HG03175 (cell line): ENCODE results near the gene SLC38A9.

ENCODE experiments used
- ATAC-seq: cut with Tn5 transposase; IDR thresholded peaks from one replicate; pipeline ENCODE4 v1.9.1; 2021; ENCODE audit warnings: mild to moderate bottlenecking, moderate library complexity; ENCODE audit not compliant: unreplicated experiment

Gene SLC38A9

GRCh38 chr5:55584398-55585205, 127.5 kb downstream of the SLC38A9 start:
- no peak for ATAC-seq

- ATAC-seq: no peak
These were observed 128.5 kb downstream of the SLC38A9 start for GRCh38 chr5:55583578-55583977.

- ATAC-seq: no peak
These were observed 129.9 kb downstream of the SLC38A9 start for GRCh38 chr5:55582256-55582655.

- no peak for ATAC-seq
These were observed 132.1 kb downstream of the SLC38A9 start for GRCh38 chr5:55580042-55580441.

- no peak for ATAC-seq
These were observed 133.4 kb downstream of the SLC38A9 start for GRCh38 chr5:55578771-55579170.

- no peak for ATAC-seq
These were observed 134.6 kb downstream of the SLC38A9 start for GRCh38 chr5:55577353-55578060.

GRCh38 chr5:55576661-55577060, 135.5 kb downstream of the SLC38A9 start:
- ATAC-seq: no peak
